Hematopoietic multipotent progenitor cell treated with erythropoietin and hydrocortisone succinate and interleukin-3 and kit ligand, for 8 days (in vitro differentiated cells): ENCODE measurements around the gene ATXN2.
"Not testable (repeated sequence)": the region's sequence is repeated elsewhere in the genome, so short reads cannot be mapped to it uniquely, and the experiment has no call there.

ENCODE experiments used
- DNase-seq: peaks from one replicate; pipeline ENCODE4 v3.0.0-alpha.2; 2015

The ATXN2 gene

GRCh38 chr12:111599453-111600204 lies 514 bp upstream of the ATXN2 start:
- peak; percentile 91 for DNase-seq

DNA sequence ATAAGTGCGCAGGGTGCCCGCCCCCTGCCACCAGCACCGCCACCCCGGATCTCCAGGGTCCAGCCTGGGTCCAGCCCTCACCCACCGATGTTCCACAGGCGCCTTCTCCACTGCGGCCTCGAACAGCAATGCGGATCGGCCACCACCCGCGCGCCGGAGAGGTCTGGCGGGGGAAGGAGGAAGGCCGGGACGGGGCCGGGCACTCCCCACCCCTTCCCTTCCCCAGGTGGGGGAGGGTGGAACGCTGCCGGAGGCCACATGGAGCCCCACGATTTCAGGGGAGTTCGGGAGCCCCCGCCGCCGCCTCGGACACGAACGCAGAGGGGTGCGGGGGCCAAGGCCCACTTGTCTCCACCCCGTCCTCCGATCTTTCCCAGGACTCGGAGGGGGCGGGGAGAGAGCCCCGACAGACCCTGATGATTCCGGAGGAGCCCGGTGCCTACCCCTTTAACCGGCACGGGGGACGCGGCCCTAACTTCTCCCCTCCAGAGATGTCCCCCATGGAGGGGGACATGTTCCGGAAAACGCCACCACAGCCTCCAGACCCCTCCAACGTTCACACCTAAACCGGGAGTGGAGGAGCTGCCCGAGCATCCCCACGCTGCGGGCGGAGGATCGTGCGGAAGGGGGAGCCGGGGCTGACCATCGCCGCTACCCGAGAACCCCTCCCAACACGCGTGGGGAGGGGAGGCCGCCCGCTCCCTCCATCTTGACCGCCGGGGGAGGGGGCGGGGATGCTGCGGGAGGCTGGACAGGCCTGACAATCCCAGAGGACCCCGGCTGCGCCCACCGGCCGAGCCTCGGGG lies 1.1 kb downstream of the ATXN2 start:
- peak; percentile 28 for DNase-seq

- peak; percentile 60 for DNase-seq
Measured at GRCh38 chr12:111596985-111597830, 1.9 kb downstream of the ATXN2 start.

GRCh38 chr12:111595341-111595835 lies 3.7 kb downstream of the ATXN2 start:
- DNase-seq, result not testable (repeated sequence)

- DNase-seq, result not testable (repeated sequence)
Measured at GRCh38 chr12:111591399-111592010, 7.6 kb downstream of the ATXN2 start.

GRCh38 chr12:111590552-111590951 lies 8.6 kb downstream of the ATXN2 start:
- DNase-seq, result no peak

- DNase-seq, result no peak
Measured at GRCh38 chr12:111589601-111590000, 9.5 kb downstream of the ATXN2 start.

GRCh38 chr12:111588010-111588409 lies 11.1 kb downstream of the ATXN2 start:
- DNase-seq, result no peak

GRCh38 chr12:111586986-111587385 lies 12.1 kb downstream of the ATXN2 start:
- no peak for DNase-seq

- DNase-seq, result peak; percentile 42
Measured at GRCh38 chr12:111585690-111586089, 13.4 kb downstream of the ATXN2 start.

- DNase-seq, result no peak
Measured at GRCh38 chr12:111584959-111585358, 14.2 kb downstream of the ATXN2 start.

DNA sequence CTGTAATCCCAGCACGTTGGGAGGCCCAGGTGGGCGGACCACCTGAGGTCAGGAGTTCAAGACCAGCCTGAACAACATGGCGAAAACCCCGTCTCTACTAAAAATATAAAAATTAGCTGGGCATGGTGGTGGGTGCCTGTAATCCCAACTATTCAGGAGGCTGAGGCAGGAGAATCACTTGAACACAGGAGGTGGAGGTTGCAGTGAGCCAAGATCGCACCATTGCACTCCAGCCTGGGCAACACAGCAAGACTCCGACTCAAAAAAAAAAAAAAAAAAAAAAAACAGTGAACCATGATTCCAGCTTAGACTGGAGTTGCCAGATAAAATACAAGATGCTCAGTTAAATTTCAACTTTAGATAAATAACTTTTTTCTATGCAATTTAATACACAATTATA lies 15.6 kb downstream of the ATXN2 start:
- not testable (repeated sequence) for DNase-seq

GRCh38 chr12:111582133-111582747 lies 16.9 kb downstream of the ATXN2 start:
- DNase-seq, result no peak

DNA sequence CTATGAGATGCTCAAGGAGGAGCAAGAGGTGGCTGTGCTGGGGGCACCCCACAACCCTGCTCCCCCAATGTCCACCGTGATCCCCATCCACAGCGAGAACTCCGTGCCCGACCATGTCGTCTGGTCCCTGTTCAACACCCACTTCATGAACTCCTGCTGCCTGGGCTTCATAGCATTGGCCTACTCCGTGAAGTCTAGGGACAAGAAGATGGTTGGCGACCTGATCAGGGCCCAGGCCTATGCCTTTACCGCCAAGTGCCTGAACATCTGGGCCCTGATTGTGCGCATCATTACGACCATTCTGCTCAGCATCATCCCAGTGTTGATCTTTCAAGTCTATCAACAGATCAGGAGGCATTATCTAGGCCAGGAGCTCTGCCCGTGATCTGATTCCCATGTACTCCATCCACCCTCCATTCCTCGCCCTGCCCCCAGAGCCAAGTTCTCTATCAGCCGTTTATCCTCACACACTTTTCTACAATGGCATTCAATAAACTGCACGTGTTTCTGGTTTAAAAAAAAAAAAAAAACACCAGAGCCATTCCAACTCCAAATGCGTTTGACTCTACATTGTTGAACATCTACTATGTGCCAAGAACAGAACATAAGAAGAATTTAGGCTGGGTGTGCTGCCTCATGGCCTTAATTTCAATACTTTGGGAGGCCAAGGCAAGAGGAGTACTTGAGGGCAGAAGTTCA lies 17.5 kb downstream of the ATXN2 start:
- DNase-seq, result no peak

GRCh38 chr12:111580737-111581136 lies 18.4 kb downstream of the ATXN2 start:
- DNase-seq, result no peak

- DNase-seq, result no peak
Measured at GRCh38 chr12:111580119-111580425, 19.0 kb downstream of the ATXN2 start.

GRCh38 chr12:111578971-111579340 lies 20.2 kb downstream of the ATXN2 start:
- DNase-seq, result no peak

- DNase-seq, result peak; percentile 72
Measured at GRCh38 chr12:111578276-111578970, 20.7 kb downstream of the ATXN2 start.

DNA sequence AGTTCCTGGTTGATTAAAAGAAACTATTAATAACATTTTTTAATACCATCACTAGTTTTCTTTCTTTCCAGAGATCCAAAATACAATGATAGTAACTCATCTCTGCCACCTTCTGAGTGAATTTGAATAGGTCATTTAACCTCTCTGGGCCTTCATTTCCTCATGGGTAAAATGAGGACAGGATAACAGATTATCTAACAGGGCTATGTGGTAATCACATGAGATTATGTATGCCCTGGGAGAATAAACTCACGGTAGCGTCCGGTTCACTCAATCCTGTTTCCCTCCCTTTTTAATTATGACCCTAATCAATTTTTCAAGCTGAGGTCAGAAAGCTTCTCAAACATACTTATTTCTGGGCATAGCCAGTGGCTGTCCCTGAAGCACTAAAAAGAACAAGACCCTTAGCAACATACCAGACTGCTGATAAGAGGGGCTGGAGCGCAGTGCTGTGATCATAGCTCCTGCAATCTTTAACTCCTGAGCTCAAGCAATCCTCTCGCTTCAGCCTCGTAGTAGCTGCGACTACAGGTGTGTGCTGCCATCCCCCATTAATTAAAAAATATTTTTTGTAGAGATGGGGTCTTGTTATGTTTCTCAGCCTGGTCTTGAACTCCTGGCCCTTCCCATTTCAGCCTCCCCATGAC lies 24.2 kb downstream of the ATXN2 start:
- no peak for DNase-seq

DNA sequence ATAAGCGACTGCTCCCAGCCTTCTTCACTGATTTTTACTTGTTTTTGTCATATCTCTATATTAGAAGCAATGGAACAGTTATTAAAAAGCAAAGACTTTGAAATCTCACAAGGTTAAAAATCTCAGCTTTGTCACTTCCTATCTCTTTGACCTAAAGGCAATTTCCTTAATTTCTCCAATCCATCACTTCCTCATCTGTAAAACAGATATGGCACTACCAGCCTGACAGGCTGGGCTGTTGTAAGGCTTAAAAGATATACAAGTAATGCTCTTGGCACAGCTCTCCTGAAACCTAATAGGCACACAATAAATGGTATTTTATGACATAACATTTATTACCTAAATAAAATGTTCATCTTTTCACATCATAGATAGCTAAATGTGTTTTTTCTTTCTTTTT lies 25.6 kb downstream of the ATXN2 start:
- no peak for DNase-seq
